ENCODE data around the gene BRPF3. TPM values are rescaled to one million over a fixed set of nuclear protein-coding genes. Genes with fewer than 3 reads are reported as not detected.

Gene BRPF3
- total and polyA plus RNA-seq, 3 donors from 2014 or later = 70.5 to 104 (median 102) TPM

- Histone ChIP-seq H3K4me1 (peaks cover 24% of the 10 kb centered on the region), H3K4me3 (no peak overlapping the region), H3K27ac (no peak overlapping the region), H3K9me3 (no peaks in the 10 kb centered on the region), H3K27me3 (no peaks in the 10 kb centered on the region), H3K36me3 (ENCODE audit: low read depth, missing control alignments) (no peaks in the 10 kb centered on the region)
- no peak for DNase-seq
- intact Hi-C loops (cut with DNase I; ENCODE audit: low total_unique reads) = no loop called here
- TF ChIP-seq CTCF (IDR thresholded peaks at IDR 0.05) (no peak), POLR2A (IDR thresholded peaks at IDR 0.05) (no peak)
- 43 to 51% methylated on average over 4 of the region's 4 CpGs for WGBS, 2 donors
Measured at GRCh38 chr6:36222924-36223323, 26.4 kb downstream of the BRPF3 start.

GRCh38 chr6:36223706-36224105 lies 27.2 kb downstream of the BRPF3 start:
- Histone ChIP-seq H3K27me3 (no peaks in the 10 kb centered on the region), H3K27ac (no peak overlapping the region), H3K36me3 (ENCODE audit: low read depth, missing control alignments) (no peaks in the 10 kb centered on the region), H3K4me3 (no peak overlapping the region), H3K9me3 (no peaks in the 10 kb centered on the region), H3K4me1 (peaks cover 16% of the 10 kb centered on the region)
- no peak for DNase-seq
- intact Hi-C loops (cut with DNase I; ENCODE audit: low total_unique reads) = no loop called here
- no peak for TF ChIP-seq CTCF (IDR thresholded peaks at IDR 0.05)
- TF ChIP-seq POLR2A (IDR thresholded peaks at IDR 0.05) = no peak
- 79 to 82% methylated on average over 1 of the region's 1 CpG for WGBS, 2 donors

GRCh38 chr6:36224918-36225461 lies 28.4 kb downstream of the BRPF3 start:
- no peak overlapping the region for H3K4me3 ChIP-seq
- H3K4me1 ChIP-seq = peaks cover 4% of the 10 kb centered on the region
- intact Hi-C loops (cut with DNase I; ENCODE audit: low total_unique reads) = no loop called here
- H3K9me3 ChIP-seq = no peaks in the 10 kb centered on the region
- TF ChIP-seq POLR2A (IDR thresholded peaks at IDR 0.05) = no peak
- TF ChIP-seq CTCF (IDR thresholded peaks at IDR 0.05) = no peak
- 63 to 67% methylated on average over 1 to 5 of the region's 5 CpGs for WGBS, 2 donors
- H3K36me3 ChIP-seq (ENCODE audit: low read depth, missing control alignments) = no peaks in the 10 kb centered on the region
- no peaks in the 10 kb centered on the region for H3K27me3 ChIP-seq
- no peak overlapping the region for H3K27ac ChIP-seq
- DNase-seq = no peak

- no peaks in the 10 kb centered on the region for H3K27me3 ChIP-seq
- H3K9me3 ChIP-seq = no peaks in the 10 kb centered on the region
- 91 to 92% methylated on average over 4 of the region's 4 CpGs for WGBS, 2 donors
- H3K36me3 ChIP-seq (ENCODE audit: low read depth, missing control alignments) = no peaks in the 10 kb centered on the region
- no peak for DNase-seq
- H3K4me1 ChIP-seq = peaks cover 4% of the 10 kb centered on the region
- intact Hi-C loops (cut with DNase I; ENCODE audit: low total_unique reads) = no loop called here
- no peak overlapping the region for H3K27ac ChIP-seq
- no peak for TF ChIP-seq CTCF (IDR thresholded peaks at IDR 0.05)
- TF ChIP-seq POLR2A (IDR thresholded peaks at IDR 0.05) = no peak
- no peak overlapping the region for H3K4me3 ChIP-seq
Measured at GRCh38 chr6:36226438-36227047, 30.0 kb downstream of the BRPF3 start.
